ENCODE measurements around the gene ZIM2.

Gene ZIM2

DNA sequence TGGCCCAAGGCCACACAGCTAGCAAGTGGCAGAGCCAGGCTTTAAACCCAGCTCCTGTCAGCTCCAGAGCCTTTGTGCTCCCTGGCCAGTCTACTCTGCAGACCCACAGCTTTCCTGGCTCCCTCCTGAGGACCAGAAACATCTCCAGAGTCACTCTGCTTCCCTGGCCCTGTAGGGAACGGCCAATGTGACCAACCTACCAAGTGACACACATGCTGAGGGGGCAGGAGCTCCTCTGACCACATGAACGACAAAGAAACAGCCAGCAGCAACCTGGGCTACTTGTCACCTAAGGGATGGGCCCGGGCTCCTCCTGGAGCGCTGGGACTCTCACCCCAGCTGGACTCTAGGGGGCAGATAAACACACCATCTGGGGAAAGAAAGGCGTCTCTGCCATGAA lies 19.3 kb downstream of the ZIM2 start:
- Histone ChIP-seq H3K27ac (ENCODE audit: low read depth, low read length) (no peak overlapping the region), H2AFZ (ENCODE audit: low read depth, low read length, severe bottlenecking) (no peak overlapping the region), H3K4me3 (ENCODE audit: insufficient read depth, low read length, poor library complexity, severe bottlenecking) (no peak overlapping the region), H3K9me2 (replicated peaks; ENCODE audit: insufficient read depth, low read length) (no peaks in the 10 kb centered on the region), H3K9me3 (ENCODE audit: insufficient read depth, low read length) (no peaks in the 10 kb centered on the region), H3K27me3 (ENCODE audit: low read length) (no peaks in the 10 kb centered on the region), H3K9ac (ENCODE audit: low read length) (no peak overlapping the region), H3K4me2 (ENCODE audit: low read depth, low read length, poor library complexity, severe bottlenecking) (no peak overlapping the region), H3K79me2 (ENCODE audit: insufficient read depth, low read length) (no peaks in the 10 kb centered on the region), H3F3A (ENCODE audit: insufficient read depth) (no peaks in the 10 kb centered on the region), H4K20me1 (ENCODE audit: low read depth, low read length) (no peaks in the 10 kb centered on the region), H3K36me3 (ENCODE audit: low read length) (no peaks in the 10 kb centered on the region)
- TF ChIP-seq, protein P1, sequence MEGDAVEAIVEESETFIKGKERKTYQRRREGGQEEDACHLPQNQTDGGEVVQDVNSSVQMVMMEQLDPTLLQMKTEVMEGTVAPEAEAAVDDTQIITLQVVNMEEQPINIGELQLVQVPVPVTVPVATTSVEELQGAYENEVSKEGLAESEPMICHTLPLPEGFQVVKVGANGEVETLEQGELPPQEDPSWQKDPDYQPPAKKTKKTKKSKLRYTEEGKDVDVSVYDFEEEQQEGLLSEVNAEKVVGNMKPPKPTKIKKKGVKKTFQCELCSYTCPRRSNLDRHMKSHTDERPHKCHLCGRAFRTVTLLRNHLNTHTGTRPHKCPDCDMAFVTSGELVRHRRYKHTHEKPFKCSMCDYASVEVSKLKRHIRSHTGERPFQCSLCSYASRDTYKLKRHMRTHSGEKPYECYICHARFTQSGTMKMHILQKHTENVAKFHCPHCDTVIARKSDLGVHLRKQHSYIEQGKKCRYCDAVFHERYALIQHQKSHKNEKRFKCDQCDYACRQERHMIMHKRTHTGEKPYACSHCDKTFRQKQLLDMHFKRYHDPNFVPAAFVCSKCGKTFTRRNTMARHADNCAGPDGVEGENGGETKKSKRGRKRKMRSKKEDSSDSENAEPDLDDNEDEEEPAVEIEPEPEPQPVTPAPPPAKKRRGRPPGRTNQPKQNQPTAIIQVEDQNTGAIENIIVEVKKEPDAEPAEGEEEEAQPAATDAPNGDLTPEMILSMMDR (IDR thresholded peaks at IDR 0.05; ENCODE audit: insufficient read depth, low read length, poor library complexity, severe bottlenecking) = no peak
- no peak for TF ChIP-seq EZH2phosphoT487 (conservative IDR thresholded peaks at IDR 0.05; ENCODE audit: low read length)

- TF ChIP-seq, protein P1 (IDR thresholded peaks at IDR 0.05; ENCODE audit: insufficient read depth, low read length, poor library complexity, severe bottlenecking) = no peak
- TF ChIP-seq EZH2phosphoT487 (conservative IDR thresholded peaks at IDR 0.05; ENCODE audit: low read length) = no peak
- Histone ChIP-seq H3K9me3 (ENCODE audit: insufficient read depth, low read length) (no peaks in the 10 kb centered on the region), H3K4me3 (ENCODE audit: insufficient read depth, low read length, poor library complexity, severe bottlenecking) (no peak overlapping the region), H3F3A (ENCODE audit: insufficient read depth) (no peaks in the 10 kb centered on the region), H3K36me3 (ENCODE audit: low read length) (no peaks in the 10 kb centered on the region), H3K9ac (ENCODE audit: low read length) (no peak overlapping the region), H3K79me2 (ENCODE audit: insufficient read depth, low read length) (no peaks in the 10 kb centered on the region), H3K9me2 (replicated peaks; ENCODE audit: insufficient read depth, low read length) (no peaks in the 10 kb centered on the region), H3K27me3 (ENCODE audit: low read length) (no peaks in the 10 kb centered on the region), H3K4me2 (ENCODE audit: low read depth, low read length, poor library complexity, severe bottlenecking) (no peak overlapping the region), H2AFZ (ENCODE audit: low read depth, low read length, severe bottlenecking) (no peak overlapping the region), H4K20me1 (ENCODE audit: low read depth, low read length) (no peaks in the 10 kb centered on the region), H3K27ac (ENCODE audit: low read depth, low read length) (no peak overlapping the region)
Measured at GRCh38 chr19:56819166-56819565, 21.4 kb downstream of the ZIM2 start.

DNA sequence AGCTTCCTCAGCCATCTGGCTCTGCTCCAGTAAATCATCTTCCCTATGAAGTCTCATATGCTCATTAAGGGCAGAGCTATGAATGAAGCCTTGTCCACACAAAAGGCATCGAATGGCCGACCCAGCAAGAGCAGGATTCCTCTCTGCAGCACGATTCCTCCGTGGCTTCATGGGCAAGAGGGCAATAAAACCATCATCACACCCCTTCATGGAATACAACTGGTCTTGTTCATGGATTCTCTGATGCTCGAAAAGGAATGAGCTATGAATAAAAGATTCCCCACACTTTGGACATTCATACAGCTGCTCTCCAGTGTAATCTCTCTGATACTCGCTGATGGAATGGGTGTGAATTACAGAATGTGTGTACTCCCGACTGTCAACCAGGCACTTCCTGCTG lies 25.9 kb downstream of the ZIM2 start:
- H3K9ac ChIP-seq (ENCODE audit: low read length) = no peak overlapping the region
- H3K27me3 ChIP-seq (ENCODE audit: low read length) = no peaks in the 10 kb centered on the region
- no peaks in the 10 kb centered on the region for H3K36me3 ChIP-seq (ENCODE audit: low read length)
- no peak overlapping the region for H3K4me3 ChIP-seq (ENCODE audit: insufficient read depth, low read length, poor library complexity, severe bottlenecking)
- H3F3A ChIP-seq (ENCODE audit: insufficient read depth) = no peaks in the 10 kb centered on the region
- no peak overlapping the region for H2AFZ ChIP-seq (ENCODE audit: low read depth, low read length, severe bottlenecking)
- H3K9me2 ChIP-seq (replicated peaks; ENCODE audit: insufficient read depth, low read length) = no peaks in the 10 kb centered on the region
- no peak overlapping the region for H3K4me2 ChIP-seq (ENCODE audit: low read depth, low read length, poor library complexity, severe bottlenecking)
- H3K9me3 ChIP-seq (ENCODE audit: insufficient read depth, low read length) = no peaks in the 10 kb centered on the region
- no peaks in the 10 kb centered on the region for H3K79me2 ChIP-seq (ENCODE audit: insufficient read depth, low read length)
- TF ChIP-seq, protein P1 (IDR thresholded peaks at IDR 0.05; ENCODE audit: insufficient read depth, low read length, poor library complexity, severe bottlenecking) = no peak
- TF ChIP-seq EZH2phosphoT487 (conservative IDR thresholded peaks at IDR 0.05; ENCODE audit: low read length) = no peak
- no peak overlapping the region for H3K27ac ChIP-seq (ENCODE audit: low read depth, low read length)
- no peaks in the 10 kb centered on the region for H4K20me1 ChIP-seq (ENCODE audit: low read depth, low read length)
